Kidney (tissue), 14 donors: ENCODE data around the gene GM2A. TPM values are rescaled to one million over a fixed set of nuclear protein-coding genes. Genes with fewer than 3 reads are reported as not detected.

ENCODE experiments used
- DNase-seq, 5 donors: peaks; one replicate each; pipeline ENCODE4 v3.0.0-alpha.2; 2013 to 2020
- FAIRE-seq: peaks from 2 replicates; lab custom pipeline; 2012; peaks lifted over from hg19 to GRCh38; lab: Jason Lieb, UNC
- H3K27ac ChIP-seq, 2 donors: one replicate each; pipeline ENCODE4 v1.7.0; 2013; ENCODE audit warnings: low read depth in 2 of 2, low read length in 2 of 2, inconsistent platforms in 1 of 2
- H3K27me3 ChIP-seq: one replicate; pipeline ENCODE4 v1.7.1; 2013; ENCODE audit warnings: low read length, inconsistent platforms; ENCODE audit not compliant: control insufficient read depth, insufficient read depth
- H3K36me3 ChIP-seq, 3 donors: one replicate each; pipeline versions ENCODE4 v1.7.0 to v1.7.1; 2013; ENCODE audit warnings: low read length in 3 of 3, control low read depth in 1 of 3, inconsistent platforms in 1 of 3; ENCODE audit not compliant: insufficient read depth in 3 of 3, control insufficient read depth in 2 of 3
- H3K4me1 ChIP-seq, 3 donors: one replicate each; pipeline versions ENCODE4 v1.7.0 to v1.7.1; 2013; ENCODE audit warnings: low read length in 3 of 3, inconsistent platforms in 1 of 3, low read depth in 1 of 3; ENCODE audit not compliant: control insufficient read depth in 2 of 3, insufficient read depth in 2 of 3
- H3K4me3 ChIP-seq, 3 donors: one replicate each; pipeline versions ENCODE4 v1.7.0 to v1.8.1; 2013; ENCODE audit warnings: low read length in 3 of 3, control low read depth in 1 of 3, inconsistent platforms in 1 of 3
- H3K9ac ChIP-seq, 3 donors: one replicate each; pipeline versions ENCODE4 v1.7.0 to v1.7.1; 2013; ENCODE audit warnings: low read length in 3 of 3, control low read depth in 1 of 3, inconsistent platforms in 1 of 3
- H3K9me3 ChIP-seq, 3 donors: one replicate each; pipeline versions ENCODE4 v1.7.0 to v1.7.1; 2013; ENCODE audit warnings: low read length in 3 of 3, control low read depth in 1 of 3, inconsistent platforms in 1 of 3; ENCODE audit not compliant: control insufficient read depth in 2 of 3, insufficient read depth in 1 of 3
- intact Hi-C: fragments of 100-400 bp; cut with DNase I; formaldehyde crosslinking; loops from one replicate; pipeline ENCODE4 v1.11.1; 2022
- polyA plus RNA-seq: library from polyadenylated mRNA; stranded (reverse); fragments of 350-450 nt; fragmentation: Illumina TruSeq; extraction: RNeasy Lipid Tissue Mini Kit (QIAGEN cat#74804); gene quantifications from one replicate; pipeline ENCODE4 v1.2.3, GENCODE V29; 2014; ENCODE audit warnings: low read depth, low replicate concordance; ENCODE audit not compliant: insufficient read depth
- total RNA-seq: library from RNA; stranded (reverse); fragmentation: NEBNext Ultra II Directional; extraction: Animal tissue kit (Norgen Biotek cat#: 25700); gene quantifications from one replicate; pipeline ENCODE4 v1.2.1, GENCODE V29; 2021
- TF ChIP-seq, protein P1 (sequence below): IDR thresholded peaks from 3 replicates; pipeline ENCODE4 v1.5.1; 2012; ENCODE audit warnings: mild to moderate bottlenecking, moderate library complexity, borderline replicate concordance; ENCODE audit not compliant: insufficient read depth; ENCODE audit errors: extremely low read depth
- donor health status: control.
- donor health status: control.
- donor health status: control.
- donor health status: control.
- donor health status: control.
- donor health status: DM: yes; HTN: yes; CAD: no.
- donor health status: Normal renal cell carcinoma (clear cell type).

The GM2A gene
- total and polyA plus RNA-seq, 2 donors from 2014 or later: 13.7 to 29.8 TPM

DNA sequence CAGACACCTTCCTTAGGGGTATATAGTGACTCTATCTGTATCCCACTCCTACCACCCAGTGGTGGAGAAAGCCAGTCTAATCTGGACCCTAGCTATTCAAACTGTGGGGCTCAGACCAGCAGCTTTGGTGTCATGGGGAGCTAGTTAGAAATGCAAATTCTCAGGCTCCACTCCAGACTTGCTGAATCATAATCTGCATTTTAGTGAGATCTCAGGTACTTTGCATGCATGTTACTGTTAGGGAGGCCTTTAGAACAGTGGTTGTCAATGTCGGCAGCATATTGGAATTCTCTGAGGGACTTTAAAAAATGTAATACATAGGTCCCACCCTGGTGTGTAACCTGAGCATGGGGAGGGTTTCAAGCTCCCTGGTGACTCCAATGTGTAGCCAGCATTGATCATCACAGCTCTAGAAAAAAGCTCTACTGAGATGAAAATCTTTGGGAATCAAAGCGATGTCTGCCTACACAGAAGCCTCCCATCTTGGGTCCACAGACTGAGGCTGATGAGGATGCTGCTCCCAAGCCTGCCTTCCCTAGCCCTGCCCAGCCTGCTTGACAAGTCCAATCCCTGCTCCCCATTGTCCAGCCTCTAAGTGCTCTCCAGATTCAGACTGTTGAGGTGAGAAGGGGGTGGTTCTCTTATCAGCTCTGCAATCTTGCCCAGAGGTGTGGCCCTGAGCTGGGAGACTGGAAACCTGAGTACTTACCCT is 11.9 kb upstream of the GM2A start:
- Histone ChIP-seq H3K4me1 (no peaks in the 10 kb centered on the region), H3K9me3 (no peaks in the 10 kb centered on the region), H3K9ac (no peak overlapping the region), H3K4me3 (no peak overlapping the region), H3K27ac (no peak overlapping the region), H3K36me3 (no peaks in the 10 kb centered on the region), H3K27me3 (no peaks in the 10 kb centered on the region)
- intact Hi-C loops: no loop called here
- DNase-seq (no peak), FAIRE-seq (no peak)
- TF ChIP-seq, protein P1, sequence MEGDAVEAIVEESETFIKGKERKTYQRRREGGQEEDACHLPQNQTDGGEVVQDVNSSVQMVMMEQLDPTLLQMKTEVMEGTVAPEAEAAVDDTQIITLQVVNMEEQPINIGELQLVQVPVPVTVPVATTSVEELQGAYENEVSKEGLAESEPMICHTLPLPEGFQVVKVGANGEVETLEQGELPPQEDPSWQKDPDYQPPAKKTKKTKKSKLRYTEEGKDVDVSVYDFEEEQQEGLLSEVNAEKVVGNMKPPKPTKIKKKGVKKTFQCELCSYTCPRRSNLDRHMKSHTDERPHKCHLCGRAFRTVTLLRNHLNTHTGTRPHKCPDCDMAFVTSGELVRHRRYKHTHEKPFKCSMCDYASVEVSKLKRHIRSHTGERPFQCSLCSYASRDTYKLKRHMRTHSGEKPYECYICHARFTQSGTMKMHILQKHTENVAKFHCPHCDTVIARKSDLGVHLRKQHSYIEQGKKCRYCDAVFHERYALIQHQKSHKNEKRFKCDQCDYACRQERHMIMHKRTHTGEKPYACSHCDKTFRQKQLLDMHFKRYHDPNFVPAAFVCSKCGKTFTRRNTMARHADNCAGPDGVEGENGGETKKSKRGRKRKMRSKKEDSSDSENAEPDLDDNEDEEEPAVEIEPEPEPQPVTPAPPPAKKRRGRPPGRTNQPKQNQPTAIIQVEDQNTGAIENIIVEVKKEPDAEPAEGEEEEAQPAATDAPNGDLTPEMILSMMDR: no peak

DNA sequence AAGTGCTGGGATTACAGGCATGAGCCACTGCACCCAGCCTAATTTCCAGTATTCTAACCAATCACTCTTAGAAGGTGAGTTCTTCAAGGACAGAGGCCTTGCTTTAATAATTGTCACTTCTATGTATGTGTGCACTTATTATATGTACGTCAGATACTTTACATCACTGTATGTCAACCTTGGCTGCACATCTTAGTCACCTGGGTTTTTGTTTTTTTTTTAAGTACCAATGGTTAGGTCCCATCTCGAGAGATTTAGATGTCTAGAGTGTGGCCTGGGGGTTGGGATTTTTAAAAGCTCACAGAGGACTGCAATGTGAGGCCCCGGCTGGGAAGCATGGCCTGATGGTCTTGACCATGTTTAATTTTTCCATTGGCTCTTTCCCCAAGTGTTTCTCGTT is 9.9 kb upstream of the GM2A start:
- Histone ChIP-seq H3K4me1 (no peaks in the 10 kb centered on the region), H3K27ac (no peak overlapping the region), H3K9me3 (no peaks in the 10 kb centered on the region), H3K27me3 (no peaks in the 10 kb centered on the region), H3K36me3 (no peaks in the 10 kb centered on the region), H3K4me3 (no peak overlapping the region), H3K9ac (no peak overlapping the region)
- DNase-seq (no peak), FAIRE-seq (no peak)
- intact Hi-C loops: no loop called here
- TF ChIP-seq, protein P1: no peak

DNA sequence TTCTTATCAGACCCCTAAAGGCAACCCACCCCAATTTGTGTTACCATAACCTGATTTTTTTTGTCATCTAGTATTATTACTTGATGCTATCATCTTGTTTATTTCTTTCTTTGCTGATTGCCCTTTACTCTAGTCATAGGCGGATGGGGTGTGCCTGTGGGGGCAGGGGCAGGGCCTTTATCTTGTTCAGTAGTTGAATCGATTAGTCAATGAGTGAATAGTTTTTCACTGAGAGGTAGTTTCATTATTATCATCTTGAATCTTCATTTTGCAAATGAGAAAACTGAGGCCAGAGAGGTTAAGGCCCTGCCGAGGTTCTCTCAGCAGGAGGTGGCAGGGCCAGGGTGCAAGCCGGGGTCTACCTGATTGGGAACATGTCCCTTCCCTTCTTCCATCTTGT is 9.4 kb upstream of the GM2A start:
- FAIRE-seq: no peak
- TF ChIP-seq, protein P1: no peak
- intact Hi-C loops: no loop called here

More for the DNA sequence above, 9.4 kb upstream of the GM2A start:
- H3K9me3 ChIP-seq: no peaks in the 10 kb centered on the region
- H3K27me3 ChIP-seq: no peaks in the 10 kb centered on the region
- no peak overlapping the region for H3K4me3 ChIP-seq
- no peaks in the 10 kb centered on the region for H3K4me1 ChIP-seq
- no peak overlapping the region for H3K27ac ChIP-seq
- H3K9ac ChIP-seq: no peak overlapping the region
- DNase-seq: no peak
- H3K36me3 ChIP-seq: no peaks in the 10 kb centered on the region
